GM18951 (cell line): ENCODE measurements around the gene PHLPP1.

Experiments used
- POLR2A ChIP-seq: IDR thresholded peaks from 4 replicates; pipeline ENCODE4 v1.6.1; 2011; ENCODE audit warnings: mild to moderate bottlenecking; ENCODE audit not compliant: insufficient read length, insufficient read depth; ENCODE audit errors: extremely low read depth
- in situ Hi-C: fragments of 300-500 bp; cut with MboI; formaldehyde crosslinking; loops from one replicate; pipeline ENCODE4 v1.12.0; 2022; ENCODE audit warnings: low sequenced_read_pairs, mixed read lengths, inconsistent platforms; ENCODE audit not compliant: unreplicated experiment

The PHLPP1 gene

GRCh38 chr18:62967089-62967488 is 251.7 kb downstream of the PHLPP1 start:
- TF ChIP-seq POLR2A: no peak
- in situ Hi-C loops: no loop called here

GRCh38 chr18:62973689-62974088 is 258.3 kb downstream of the PHLPP1 start:
- in situ Hi-C loops: no loop called here
- no peak for TF ChIP-seq POLR2A

DNA sequence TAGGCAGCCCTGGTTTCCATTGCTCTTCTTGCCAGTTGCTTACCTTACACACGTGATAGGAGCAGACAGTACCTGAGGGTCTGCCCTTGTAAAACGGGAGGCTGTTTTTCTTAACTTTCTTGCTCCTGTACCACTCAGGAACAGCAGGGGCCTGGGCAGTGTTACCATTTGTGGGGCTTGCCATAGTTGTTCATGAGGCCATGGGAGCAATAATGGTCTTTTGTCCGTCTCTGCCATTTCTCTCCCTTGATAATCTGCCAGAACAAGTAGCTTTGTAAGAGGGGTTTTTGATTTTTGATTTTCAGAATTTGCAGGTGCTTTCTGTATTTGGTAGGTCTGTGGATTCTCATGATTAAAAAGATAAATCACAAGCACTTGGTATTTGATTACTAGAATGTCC is 259.0 kb downstream of the PHLPP1 start:
- in situ Hi-C loops: no loop called here
- TF ChIP-seq POLR2A: no peak

GRCh38 chr18:62974928-62975675 is 259.8 kb downstream of the PHLPP1 start:
- no peak for TF ChIP-seq POLR2A
- in situ Hi-C loops: loop anchor here (25.0 kb wide), 2 partner anchors 363 to 538 kb away; no protein-coding TSS in a partner anchor

- in situ Hi-C loops: loop anchor here (25.0 kb wide), 2 partner anchors 363 to 538 kb away; no protein-coding TSS in a partner anchor
- TF ChIP-seq POLR2A: no peak
Measured at GRCh38 chr18:62975785-62976184, 260.4 kb downstream of the PHLPP1 start.

- TF ChIP-seq POLR2A: no peak
- in situ Hi-C loops: loop anchor here (25.0 kb wide), 2 partner anchors 364 to 539 kb away; no protein-coding TSS in a partner anchor
Measured at GRCh38 chr18:62976227-62976626, 260.9 kb downstream of the PHLPP1 start.

GRCh38 chr18:62977512-62977911 is 262.2 kb downstream of the PHLPP1 start:
- in situ Hi-C loops: loop anchor here (25.0 kb wide), 2 partner anchors 365 to 540 kb away; no protein-coding TSS in a partner anchor
- no peak for TF ChIP-seq POLR2A

DNA sequence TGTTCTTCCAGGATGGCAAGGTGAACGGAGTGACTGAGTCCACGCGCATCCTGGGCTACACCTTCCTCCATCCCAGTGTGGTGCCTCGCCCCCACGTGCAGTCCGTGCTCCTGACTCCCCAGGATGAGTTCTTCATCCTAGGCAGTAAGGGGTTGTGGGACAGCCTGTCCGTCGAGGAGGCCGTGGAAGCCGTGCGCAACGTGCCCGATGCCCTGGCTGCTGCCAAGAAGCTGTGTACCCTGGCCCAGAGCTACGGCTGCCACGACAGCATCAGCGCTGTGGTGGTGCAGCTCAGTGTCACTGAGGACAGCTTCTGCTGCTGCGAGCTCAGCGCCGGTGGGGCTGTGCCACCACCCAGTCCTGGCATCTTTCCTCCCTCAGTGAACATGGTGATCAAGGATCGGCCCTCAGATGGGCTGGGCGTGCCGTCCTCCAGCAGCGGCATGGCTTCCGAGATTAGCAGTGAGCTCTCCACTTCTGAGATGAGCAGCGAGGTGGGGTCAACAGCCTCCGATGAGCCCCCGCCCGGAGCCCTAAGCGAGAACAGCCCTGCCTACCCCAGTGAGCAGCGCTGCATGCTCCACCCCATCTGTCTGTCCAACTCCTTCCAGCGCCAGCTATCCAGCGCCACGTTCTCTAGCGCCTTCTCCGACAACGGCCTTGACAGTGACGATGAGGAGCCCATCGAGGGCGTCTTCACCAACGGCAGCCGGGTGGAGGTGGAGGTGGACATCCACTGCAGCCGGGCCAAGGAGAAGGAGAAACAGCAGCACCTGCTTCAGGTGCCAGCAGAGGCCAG is 263.1 kb downstream of the PHLPP1 start:
- in situ Hi-C loops: loop anchor here (25.0 kb wide), 2 partner anchors 366 to 541 kb away; no protein-coding TSS in a partner anchor
- TF ChIP-seq POLR2A: no peak

GRCh38 chr18:62979176-62979575 is 263.8 kb downstream of the PHLPP1 start:
- in situ Hi-C loops: loop anchor here (25.0 kb wide), 2 partner anchors 367 to 542 kb away; no protein-coding TSS in a partner anchor
- TF ChIP-seq POLR2A: no peak

- TF ChIP-seq POLR2A: no peak
Measured at GRCh38 chr18:62979900-62980299, 264.6 kb downstream of the PHLPP1 start.

DNA sequence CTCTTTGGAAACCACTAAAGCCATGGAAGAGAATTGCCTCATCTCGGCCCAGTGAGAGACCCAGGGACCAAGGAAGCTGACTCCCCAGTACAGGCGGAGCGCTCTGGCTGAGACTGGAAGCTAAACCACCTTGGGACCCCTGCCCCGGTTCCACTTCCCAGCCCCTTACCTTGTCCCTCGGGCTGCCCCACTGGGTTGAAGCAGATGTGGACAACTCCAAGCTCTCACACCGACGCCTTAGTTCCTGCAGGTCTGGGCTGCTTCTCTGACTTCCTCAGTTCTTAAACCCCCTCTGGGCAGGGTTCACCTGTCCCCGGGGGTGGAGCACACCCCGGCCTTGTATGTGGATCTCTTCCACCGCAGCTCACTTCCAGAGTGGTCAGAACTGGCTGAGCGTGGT is 266.2 kb downstream of the PHLPP1 start:
- in situ Hi-C loops: loop anchor here (25.0 kb wide), 2 partner anchors 369 to 544 kb away; no protein-coding TSS in a partner anchor
- no peak for TF ChIP-seq POLR2A

More at GRCh38 chr18:62979900-62980299, 264.6 kb downstream of the PHLPP1 start:
- in situ Hi-C loops: loop anchor here (25.0 kb wide), 2 partner anchors 368 to 543 kb away; no protein-coding TSS in a partner anchor

- TF ChIP-seq POLR2A: no peak
- in situ Hi-C loops: loop anchor here (25.0 kb wide), 2 partner anchors 370 to 545 kb away; no protein-coding TSS in a partner anchor
Measured at GRCh38 chr18:62982600-62983251, 267.4 kb downstream of the PHLPP1 start.
